8988T (cell line): Measurements from ENCODE around the gene ZFHX3.

Experiments
- DNase-seq: peaks from one replicate; pipeline ENCODE4 v3.0.0; 2011

ZFHX3 gene

DNA sequence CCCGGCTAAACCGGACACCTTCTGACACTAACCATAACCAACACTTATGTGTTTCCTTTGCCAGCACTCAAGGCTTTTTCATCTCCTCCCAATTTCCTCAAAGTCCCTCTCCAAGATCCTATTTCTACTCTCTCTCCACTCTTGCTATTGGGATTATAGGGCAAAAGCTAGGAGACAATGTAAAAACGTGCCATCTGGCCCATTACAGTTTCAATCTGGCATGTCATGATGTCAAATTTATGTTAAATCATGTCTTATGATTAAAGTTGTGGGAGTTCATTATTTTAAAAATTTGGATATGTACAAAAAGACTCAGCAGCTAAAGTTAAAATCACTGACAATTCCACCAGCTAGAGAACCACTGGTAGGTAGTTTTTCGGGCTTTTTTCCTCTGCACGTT, 77.3 kb downstream of the ZFHX3 start:
- no peak for DNase-seq

DNA sequence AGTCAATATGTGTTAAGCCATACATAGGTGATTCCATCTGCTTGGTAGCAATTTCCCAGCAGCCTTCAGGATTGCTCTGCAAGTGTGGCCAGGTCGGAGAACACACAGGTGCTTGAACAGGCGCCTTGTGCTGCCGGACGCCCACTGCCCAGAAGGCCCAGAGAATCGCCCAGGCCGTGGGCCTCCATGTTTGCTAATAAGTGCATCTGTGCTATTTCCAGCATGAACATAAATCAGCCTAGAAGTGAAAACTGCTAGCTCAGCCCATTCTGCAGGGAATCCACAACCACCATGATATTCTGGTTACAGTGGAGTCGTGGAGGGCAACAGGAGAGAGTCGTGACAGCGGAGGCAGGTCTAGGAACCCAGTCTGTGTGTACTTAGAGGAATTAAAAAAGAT, 78.1 kb downstream of the ZFHX3 start:
- DNase-seq = no peak

DNA sequence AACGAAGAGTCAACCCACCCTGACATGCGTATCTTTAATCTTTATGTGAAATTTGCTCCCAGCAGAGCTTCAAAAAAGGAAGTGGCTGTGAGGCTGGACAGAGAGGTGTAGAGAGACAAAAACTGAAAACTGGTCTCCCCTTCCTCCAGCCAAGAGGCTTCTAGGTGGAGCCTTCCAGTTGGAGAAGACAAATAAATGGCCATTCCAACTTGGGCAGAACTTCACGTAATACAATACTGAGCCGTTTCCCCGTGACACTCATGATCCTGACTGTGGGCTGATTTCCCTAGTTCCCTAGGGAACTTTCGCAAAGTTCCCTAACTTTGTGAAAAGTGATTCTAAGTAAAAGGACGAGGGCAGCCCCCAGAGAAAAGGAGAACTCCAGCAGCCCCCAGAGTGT, 78.8 kb downstream of the ZFHX3 start:
- DNase-seq = no peak

DNA sequence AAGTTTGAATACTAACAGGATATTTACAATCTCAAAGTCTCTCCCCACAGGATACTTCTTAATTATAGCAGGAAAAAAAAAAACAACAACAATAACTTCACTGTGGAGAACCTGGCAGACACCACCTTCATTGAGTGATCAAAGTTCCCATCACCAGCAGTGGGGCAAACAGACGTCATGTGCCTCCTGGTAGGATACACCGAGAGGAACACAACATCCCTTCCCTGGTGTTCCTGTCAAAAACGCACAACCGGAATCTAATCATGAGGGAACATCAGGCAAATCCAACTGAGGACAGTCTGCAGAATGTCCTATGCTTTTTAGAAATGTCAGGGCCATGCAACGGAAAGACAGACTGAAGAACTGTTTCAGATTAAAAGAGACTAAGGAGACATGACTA, 80.0 kb downstream of the ZFHX3 start:
- no peak for DNase-seq

DNA sequence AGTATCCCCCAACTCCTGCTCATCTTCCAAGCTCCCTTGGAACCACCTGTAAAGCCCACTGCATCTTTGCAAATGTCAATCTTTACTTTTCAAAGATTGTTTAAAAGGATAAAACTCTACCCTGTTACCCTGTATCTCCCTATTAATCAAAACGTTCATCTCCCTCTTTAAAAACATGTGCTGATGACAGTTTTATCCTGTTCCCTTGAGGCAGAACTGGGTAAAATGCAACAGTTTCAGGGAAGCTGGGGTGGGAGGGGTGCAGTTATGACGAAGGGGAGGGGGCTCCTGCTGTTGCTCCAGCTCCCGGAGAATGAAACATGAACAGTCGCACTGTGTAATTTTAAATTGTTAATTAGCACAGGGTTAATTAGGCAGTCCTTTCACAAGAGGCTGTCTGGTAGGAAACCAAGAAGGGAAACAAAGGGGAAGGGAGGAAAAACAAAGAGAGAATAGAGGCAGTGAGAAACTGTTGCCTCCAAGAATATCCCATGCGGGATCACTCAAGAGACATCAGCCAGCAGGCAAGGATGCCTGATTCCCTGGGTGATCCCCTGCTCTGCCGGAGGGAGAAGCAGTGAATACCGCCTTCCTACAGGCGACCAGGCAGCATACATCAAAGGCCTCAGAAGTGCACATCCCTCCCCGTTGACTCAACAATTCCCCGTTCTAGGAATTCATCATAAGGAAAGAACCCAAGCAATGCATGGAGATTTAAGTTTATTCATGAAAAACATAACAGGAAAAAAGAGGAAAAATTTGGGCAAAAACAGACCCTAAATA, 84.2 kb downstream of the ZFHX3 start:
- DNase-seq = no peak

DNA sequence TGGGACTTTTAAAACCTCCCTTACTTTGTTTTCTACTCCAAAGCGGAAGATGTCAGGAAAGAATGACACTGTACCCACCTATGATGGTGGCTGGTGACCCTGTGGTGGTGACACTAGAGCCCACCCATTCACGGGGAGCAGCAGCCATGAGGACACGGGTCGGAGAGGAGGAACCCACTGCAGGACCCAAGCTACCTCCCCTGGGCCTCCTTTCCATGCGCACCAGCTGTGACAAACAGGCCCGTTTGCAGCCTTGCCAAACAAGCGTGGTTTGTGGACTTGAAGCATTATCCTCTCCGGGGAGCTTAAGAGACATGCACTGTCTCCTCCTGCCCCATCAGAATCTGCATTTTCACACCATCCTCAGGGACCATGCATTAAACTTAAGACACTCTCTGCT, 85.6 kb downstream of the ZFHX3 start:
- DNase-seq = no peak

DNA sequence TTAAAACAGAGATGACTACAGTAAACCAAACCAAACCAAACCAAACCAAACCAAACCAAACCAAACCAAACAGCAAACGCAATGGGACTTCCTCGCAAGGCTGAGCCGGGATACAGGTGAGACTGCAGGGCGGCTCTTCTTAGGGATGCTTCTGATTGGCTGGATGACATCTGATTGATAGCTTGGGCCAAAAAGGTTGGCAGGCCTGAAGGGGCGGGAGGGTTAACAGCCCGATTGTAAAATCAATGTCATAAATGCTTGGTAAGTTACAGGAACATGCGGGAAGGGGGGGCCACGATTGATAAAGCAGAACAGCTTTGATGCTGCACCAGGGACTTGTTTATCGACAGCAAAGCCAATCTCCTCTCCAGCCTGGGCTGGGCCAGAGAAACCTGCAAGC, 86.1 kb downstream of the ZFHX3 start:
- no peak for DNase-seq

DNA sequence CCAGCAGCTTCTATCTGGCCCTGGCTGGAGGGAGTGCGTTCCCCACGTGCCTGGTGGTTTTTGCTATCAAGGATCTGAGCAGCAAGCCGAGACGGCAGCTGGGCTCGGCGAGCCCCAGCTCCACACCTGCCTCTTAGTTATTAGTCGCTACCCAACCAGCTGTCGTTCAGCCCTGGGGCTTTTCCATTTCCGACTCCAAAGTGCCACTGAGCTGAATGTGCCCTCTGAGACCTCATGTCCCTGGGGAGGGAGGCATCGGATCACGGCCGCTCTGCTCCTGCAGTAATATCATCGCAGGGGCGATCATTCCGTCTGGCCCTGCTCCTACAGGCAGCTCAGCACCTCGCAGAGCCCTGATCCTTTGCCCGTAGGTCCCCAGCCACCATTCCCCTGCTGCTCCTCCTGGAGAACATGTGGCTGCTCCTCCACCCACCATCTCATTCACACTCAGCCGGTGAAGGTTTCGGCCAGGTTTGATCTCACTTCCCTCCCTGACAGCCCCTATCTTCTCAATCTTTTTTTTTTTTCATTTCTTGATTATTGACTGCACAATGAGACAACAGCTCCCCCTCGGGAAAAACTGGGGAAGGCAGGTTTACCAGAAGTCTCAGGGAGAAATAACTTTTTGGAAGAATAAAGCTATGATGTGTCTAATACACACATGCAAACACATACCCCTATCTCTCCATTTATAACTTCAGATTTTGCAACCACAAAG, 86.7 kb downstream of the ZFHX3 start:
- DNase-seq = no peak

DNA sequence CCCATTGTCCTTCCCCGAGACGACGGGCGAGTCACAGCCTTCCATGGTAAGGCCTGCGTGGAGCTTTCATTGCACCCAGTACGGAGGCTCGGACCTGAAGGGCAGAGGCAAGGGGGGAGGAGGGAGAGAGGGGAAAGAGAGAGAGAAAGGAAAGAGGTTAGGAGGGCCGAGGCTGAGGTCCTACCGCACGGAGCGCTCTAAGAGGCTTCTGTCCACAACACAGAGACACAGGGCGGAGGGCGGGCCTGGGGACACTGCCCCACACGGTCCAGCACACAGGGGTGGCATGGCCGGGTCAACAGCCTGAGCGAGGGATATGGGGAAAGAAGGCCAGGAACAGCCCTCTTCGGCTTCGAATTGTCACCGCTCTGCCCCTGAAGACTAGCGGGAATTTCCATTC, 87.8 kb downstream of the ZFHX3 start:
- no peak for DNase-seq

DNA sequence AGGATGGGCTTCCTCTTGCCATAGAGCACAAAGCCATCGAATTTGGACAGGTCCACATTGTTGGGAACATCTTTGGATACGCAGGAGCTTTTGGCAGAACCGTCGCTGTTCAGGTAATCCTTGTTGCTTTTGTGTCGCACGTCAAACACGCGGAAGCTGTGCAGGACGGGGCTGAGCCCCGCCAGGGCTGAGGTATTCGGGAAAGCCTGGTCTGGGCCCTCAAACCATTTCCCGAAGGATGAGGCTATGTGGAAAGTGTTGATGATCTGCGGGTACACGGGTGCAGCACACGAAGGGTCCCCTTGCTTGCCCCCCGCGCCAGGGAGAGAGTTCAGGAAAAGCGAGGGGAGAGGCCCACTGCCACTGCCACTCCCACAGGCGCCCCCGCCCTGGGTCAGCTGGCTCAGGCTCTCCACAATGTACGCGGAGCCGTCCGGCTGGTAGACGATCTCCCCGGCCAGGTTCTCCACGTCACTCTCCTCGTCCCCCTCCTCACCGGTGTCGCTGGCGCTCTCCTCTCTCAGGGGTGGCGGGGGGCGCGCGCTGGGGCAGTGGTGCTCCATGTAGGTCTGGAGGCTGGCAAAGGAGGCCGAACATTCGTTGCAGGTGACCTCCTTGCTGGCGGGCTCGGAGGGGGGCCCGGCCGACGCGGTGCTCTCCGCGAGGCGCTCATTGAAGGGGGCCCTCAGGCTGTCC, 88.5 kb downstream of the ZFHX3 start:
- DNase-seq = no peak

DNA sequence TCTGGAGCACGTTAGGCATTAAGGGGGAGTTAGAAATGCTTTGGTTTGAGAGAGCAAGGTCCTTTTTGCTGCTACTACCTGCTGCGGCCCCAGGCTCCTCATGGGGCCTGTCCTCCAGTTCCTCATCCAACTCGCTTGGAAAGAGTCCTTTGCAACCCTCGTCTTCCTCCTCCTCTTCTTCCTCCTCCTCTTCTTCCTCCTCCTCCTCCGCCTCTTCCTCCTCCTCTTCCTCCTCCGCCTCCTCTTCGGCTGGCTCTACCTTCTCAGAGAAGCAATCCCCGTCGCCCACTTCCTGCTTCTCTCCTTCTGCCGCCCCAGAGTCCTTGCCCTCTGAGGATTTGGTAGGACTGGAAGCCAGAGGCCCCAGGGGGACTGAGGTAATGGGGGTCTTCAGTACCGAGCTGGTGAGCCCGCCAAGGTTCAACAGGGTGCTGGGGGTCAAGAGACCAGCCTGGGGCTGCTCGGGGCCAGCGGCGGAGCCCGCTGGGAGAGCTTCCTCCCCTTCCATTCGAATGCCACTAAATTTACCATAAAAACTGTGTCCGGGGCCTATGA, 89.3 kb downstream of the ZFHX3 start:
- DNase-seq = no peak

DNA sequence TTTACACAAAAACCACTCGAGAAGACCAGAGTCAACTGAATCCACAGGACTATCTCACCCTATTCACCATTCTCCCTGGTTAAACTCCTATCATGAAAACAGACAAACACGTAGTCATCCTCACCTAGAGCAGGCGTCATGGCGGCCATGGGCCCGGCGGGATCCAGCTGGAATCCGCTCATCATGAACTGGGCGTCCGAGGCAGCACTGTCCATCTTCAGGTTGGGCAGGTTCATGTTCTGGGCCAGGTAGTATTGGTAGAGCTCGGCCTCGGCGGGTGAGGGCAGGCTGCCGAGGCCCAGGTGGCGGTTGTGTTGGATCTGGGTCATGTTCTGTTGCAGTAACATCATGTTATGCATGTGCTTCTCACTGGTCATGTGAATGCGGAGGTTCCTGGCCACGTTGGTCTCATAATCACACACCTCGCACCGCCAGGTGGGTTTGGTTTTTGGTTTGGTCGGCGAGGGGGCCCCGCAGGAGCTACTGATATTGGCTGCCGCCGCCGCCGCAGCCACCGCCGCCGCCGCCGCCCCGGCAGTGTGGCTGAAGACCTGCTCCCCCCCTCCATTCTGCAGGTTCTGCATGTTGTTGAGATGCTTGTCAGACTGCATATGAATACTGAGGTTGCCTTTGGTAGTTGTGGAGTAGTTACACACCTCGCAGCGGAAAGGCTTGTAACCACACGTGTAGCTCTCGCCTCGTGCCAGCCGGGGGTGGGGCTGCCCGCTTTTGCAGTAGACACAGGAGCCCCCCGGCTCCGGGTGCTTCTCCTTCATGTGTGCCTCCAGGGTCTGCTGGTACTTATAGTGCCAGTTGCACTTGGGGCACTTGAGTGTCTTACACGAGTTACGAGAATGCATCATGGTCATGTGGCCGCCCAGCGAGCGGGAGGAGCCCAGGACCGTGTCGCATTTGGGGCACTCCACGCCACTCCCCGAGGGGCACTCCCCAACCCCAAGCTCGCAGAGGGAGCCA, 90.3 kb downstream of the ZFHX3 start:
- DNase-seq = no peak

DNA sequence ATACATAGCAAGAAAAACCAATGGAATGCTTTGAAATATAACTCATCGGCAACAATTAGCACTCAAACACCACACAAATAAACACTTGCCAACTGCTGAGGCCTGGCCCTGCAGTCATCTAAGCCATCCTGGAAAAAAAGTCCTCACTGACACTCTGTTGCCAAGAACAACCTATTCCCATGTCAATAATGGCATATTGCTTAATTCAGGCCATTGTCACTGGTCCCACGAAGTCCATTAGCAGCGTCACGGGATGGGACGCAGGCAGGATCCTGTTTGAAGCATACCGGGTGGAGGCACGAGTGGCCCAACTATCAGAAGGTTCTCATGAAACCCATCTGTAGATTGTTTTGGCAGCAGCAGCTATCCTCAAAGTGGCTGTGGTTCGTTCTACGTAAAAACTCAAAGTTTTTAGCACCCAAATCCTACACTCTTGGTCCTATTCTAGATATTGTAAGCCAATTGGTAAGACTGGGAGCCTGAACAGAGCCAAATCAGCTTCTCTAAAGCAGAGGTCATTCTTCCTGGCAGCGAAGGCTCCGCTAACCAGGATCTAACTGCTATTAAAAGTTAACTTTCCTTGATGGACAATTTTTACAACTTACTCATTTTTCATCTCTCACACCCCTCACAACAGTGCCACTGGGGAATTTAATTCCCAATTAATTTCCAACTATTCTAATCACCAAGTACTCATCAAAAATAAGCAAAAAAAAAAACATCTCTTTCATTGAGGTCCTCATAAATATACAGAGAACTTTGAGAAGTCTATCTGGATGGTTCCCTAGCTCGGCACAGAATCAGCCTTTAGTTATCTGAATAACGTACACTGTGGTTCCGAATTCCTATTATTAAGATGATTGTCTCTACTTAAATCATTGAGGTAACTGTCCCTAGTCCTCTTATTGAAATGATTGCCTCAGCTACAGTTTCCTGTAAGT, 91.5 kb downstream of the ZFHX3 start:
- DNase-seq = no peak

DNA sequence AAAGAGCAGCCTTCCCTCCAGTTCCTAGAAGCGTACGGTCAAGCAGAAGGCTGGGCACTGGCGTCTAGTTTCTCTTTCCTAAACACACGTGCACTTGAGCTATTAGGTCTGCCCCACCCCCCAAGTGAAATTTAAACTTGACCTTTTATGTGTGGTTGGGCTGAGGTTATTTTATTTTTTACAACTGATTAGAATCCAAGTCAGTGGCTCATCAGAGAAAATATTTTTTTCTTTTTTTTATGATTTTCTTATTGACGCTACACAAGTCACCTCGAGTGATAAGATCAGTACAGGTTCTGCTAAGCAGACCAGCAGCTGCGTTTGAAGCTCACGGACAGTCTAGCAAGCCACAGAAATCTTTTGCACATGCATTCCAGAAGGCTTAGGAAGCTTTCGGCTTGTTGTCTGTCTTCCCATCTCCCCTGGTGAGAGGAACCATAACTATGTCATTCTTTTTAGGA, 95.1 kb downstream of the ZFHX3 start:
- no peak for DNase-seq

DNA sequence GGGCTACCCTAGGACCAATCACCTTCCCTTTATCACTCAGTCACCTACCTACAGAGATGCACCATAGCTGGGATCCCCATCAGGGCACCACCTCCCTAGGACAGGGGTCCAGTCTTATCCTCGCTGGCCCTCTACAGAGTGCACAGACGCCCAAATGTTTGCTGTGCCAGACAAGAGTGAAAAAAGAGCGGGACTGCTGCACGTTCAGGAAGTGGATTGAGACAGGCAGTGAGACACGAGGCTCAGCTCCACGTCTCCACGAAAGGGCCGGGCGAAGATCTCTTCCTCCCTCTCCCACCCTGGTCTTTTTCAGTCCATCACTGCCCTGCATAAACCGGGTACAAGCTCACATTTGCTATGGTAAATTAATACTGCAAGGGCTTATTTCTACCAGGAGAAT, 95.5 kb downstream of the ZFHX3 start:
- DNase-seq = no peak

DNA sequence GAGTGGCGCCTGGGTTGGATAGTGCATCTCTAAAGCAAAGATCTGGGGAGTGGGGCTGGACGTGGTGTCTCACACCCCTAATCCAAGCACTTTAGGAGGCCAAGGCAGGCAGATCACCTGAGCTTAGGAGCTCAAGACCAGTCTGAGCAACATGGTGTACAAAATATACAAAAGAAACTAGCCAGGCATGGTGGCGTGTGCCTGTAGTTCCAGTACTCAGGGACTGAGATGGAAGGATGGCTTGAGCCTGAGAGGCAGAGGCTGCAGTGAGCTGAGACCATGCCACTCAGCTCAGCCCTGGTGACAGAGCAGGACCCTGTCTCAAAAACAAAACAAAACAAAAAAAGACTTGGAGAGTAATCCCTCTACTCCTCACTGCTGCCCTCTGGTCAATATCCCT, 96.0 kb downstream of the ZFHX3 start:
- DNase-seq = no peak

DNA sequence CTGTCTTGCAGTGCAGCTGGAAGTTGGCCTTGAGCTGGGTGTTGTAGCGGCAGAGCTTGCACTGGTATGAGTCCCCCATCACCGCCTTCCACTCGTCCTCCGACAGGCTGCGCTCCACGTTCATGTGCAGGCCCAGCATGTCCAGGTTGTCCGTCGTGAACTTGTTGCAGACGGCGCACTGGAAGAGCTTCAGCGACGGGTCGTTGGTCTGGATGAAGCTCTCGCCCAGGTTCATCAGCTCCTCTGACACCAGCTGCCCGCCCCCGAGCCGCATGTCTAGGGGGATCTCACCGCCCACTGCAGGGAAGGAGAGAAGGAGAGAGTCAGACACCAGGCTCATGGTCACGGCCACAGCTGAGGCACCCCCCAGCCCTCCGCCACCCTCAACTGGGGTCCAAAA, 97.3 kb downstream of the ZFHX3 start:
- DNase-seq = no peak

DNA sequence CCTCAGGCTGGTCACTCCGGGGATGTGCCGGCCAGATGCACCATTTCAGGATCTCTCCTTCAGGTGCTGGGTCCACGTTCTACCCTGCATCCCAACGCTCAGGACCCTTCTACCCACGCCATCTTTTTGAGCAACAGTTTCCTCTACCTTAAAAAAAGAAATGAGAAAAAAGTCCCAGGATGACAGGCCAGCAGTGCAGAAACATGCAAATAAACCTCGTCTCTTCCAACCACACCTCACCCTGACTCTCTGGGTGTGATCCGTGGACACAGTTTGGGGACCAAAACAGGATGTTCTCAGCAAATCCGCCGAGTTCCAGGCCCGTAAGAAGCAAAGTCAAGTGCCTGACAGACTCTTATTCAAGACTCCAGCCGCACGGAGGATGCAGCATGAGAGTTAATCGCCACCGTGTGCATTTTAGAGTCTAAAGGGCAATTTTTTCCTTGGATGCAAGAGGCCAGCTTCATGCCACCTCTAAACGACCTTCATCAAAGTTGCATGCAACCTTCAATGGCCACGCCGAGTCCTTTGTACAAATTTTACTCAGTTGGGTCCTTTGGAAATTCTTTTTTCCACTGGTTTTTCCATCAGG, 99.6 kb downstream of the ZFHX3 start:
- DNase-seq = no peak

DNA sequence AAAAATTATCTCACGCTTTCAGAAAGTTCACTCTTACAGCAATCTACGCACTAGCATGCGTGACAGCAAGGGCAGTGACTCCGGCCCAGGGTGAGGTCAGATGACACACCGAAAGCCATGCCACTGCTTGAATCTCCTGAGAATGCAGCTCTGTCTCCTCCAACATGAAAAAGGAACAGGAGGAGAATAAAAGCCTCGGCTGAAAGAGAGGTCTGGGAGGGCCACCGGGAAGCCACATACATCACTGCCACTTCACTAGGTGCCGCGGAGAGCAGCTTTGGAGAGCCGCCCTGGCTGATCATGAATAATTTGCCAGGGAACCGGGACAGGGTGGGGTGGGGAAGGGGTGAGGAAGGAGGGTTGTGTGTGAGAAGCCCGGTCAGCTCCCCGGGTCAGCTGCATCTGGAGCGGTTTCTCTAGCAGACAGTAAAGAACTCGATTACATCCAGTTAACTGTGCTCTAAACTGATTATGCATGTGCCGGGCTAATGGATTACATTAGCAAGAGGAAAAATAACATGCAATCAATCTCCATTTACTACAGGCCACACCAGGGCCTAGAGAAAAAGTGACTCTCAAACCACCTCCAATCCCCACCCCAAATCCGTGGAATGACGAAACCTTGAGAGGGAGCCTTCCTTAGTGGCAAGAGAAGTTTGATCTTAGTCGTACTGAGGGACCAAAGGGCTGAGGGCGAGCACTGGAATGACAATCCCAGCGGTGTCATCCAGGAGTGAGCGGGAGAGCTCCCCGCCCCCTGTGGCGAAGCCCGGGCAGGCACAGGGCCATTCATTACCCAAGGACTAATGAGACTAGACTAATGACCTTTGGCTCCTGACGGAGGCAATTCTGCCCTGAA, 100.3 kb downstream of the ZFHX3 start:
- no peak for DNase-seq
